Gastroesophageal sphincter (tissue), 3 donors: Measurements from ENCODE around the gene SHISAL1.

ENCODE experiments used
- EP300 ChIP-seq: sonication (generic); formaldehyde crosslinking; IDR thresholded peaks from one replicate; pipeline ENCODE4 v1.6.1; 2017; ENCODE audit warnings: antibody characterized with exemption, mild to moderate bottlenecking
- POLR2A ChIP-seq, 2 donors: fragments of 450-650 bp; IDR thresholded peaks; one replicate each; pipeline ENCODE4 v1.6.1; 2017; ENCODE audit warnings: antibody characterized with exemption in 2 of 2, mild to moderate bottlenecking in 2 of 2, moderate library complexity in 1 of 2
- TF ChIP-seq, protein P1 (sequence below), 4 experiments: fragments of 200-600 bp in 2 of 4; fragments of 450-650 bp in 2 of 4; sonication (generic) in 1 of 4; IDR thresholded peaks; one replicate each; pipeline ENCODE4 v1.5.1; 2017 to 2019; ENCODE audit warnings: antibody characterized with exemption in 4 of 4, mild to moderate bottlenecking in 2 of 4, moderate library complexity in 2 of 4

DNA sequence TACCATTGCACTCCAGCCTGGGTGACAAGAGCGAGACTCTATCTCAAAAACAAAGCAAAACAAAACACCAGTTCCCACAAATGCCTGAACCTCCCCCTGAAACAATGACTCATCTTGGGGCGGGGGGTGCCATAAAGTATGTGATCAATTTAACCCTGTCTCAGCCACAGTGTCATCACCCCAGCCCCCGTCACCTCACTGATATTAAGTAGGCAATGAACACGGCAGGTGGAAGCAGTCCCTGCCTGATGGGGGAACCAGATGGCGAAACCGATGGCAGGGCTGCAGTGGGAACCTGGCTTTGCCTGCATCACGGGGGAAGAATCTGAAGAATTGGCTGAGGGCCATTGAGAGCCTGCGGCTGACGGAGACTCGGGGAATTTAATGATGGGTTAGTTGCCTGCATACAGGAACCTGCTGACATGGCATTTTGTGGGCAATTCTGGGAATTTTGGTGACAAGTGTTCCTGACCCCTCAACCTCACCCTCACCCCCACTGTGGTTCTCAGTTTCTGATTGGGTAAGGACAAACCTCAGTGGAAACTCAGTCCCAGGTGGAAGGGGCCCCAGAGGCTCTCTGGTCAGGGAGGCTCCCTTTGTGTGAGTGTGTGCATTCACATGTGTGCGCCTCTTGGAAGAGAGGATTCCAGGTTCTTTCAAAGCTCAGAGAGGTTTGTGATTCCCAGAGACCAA is 39.1 kb upstream of the SHISAL1 start:
- TF ChIP-seq, protein P1, sequence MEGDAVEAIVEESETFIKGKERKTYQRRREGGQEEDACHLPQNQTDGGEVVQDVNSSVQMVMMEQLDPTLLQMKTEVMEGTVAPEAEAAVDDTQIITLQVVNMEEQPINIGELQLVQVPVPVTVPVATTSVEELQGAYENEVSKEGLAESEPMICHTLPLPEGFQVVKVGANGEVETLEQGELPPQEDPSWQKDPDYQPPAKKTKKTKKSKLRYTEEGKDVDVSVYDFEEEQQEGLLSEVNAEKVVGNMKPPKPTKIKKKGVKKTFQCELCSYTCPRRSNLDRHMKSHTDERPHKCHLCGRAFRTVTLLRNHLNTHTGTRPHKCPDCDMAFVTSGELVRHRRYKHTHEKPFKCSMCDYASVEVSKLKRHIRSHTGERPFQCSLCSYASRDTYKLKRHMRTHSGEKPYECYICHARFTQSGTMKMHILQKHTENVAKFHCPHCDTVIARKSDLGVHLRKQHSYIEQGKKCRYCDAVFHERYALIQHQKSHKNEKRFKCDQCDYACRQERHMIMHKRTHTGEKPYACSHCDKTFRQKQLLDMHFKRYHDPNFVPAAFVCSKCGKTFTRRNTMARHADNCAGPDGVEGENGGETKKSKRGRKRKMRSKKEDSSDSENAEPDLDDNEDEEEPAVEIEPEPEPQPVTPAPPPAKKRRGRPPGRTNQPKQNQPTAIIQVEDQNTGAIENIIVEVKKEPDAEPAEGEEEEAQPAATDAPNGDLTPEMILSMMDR (IDR thresholded peaks at IDR 0.05), result no peak
- no peak for TF ChIP-seq POLR2A (IDR thresholded peaks at IDR 0.05)
- TF ChIP-seq EP300, result no peak
